Measurements from ENCODE around the gene ARHGAP18. TPM values are rescaled to one million over a fixed set of nuclear protein-coding genes. Genes with fewer than 3 reads are reported as not detected.

The ARHGAP18 gene, protein sequence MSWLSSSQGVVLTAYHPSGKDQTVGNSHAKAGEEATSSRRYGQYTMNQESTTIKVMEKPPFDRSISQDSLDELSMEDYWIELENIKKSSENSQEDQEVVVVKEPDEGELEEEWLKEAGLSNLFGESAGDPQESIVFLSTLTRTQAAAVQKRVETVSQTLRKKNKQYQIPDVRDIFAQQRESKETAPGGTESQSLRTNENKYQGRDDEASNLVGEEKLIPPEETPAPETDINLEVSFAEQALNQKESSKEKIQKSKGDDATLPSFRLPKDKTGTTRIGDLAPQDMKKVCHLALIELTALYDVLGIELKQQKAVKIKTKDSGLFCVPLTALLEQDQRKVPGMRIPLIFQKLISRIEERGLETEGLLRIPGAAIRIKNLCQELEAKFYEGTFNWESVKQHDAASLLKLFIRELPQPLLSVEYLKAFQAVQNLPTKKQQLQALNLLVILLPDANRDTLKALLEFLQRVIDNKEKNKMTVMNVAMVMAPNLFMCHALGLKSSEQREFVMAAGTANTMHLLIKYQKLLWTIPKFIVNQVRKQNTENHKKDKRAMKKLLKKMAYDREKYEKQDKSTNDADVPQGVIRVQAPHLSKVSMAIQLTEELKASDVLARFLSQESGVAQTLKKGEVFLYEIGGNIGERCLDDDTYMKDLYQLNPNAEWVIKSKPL
- 5.5 and 13.5 TPM in 2 replicates for total RNA-seq

DNA sequence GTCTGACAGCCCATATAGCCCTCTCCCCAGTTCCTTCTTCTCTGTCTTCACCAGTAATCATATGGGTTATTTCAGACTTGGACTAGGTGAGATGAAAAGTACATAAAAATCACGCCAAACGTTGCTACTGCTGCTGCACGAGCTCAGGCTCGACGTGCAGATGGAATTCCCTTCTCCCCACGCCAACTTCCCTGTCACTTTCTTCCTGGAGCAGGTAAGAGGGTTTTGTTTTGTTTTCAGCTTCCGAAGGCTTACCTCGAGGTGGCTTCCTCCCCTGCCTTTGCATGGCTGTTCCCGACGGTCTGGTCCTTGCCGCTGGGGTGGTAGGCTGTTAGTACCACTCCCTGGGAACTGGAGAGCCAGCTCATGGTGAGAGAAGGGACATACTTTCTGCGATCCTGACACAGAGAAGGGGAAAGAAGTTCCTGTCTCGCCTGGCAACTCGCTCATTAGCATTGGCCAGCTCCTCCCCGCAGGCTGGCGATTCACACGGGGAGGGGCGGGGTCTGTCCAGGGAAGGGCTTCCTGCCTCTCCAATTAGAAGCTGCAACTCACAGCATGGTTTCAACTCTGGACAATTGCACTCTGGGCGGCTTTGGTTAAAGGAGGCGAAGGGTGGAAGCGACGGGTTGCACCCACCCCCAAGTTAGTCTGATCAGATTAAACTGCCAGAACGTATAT is at the start of gene ARHGAP18:
Gene ARHGAP18 (minus strand): TSS at position 409 of the 681 bp plus-strand sequence. CDS start 41 bp downstream, at position 368.

Other genes starting within 250 kb of the ARHGAP18 start
- gene TMEM244, start 151.1 kb upstream of the ARHGAP18 start, total RNA-seq: not detected in 2 replicates

Data from articular chondrocyte of knee joint (primary cell).